Lower leg skin (tissue), 4 donors: ENCODE results near the gene MYO9B. TPM values are rescaled to one million over a fixed set of nuclear protein-coding genes. Genes with fewer than 3 reads are reported as not detected.

Experiments
- DNase-seq, 2 donors: peaks; one replicate each; pipeline ENCODE4 v3.0.0-alpha.2; 2019; ENCODE audit warnings: low spot score in 2 of 2
- H3K4me3 ChIP-seq: fragments of 200-600 bp; sonication (generic); 2 replicates; pipeline ENCODE4 v1.5.1; 2017; ENCODE audit warnings: mild to moderate bottlenecking, low read depth; ENCODE audit not compliant: poor library complexity, severe bottlenecking
- POLR2A ChIP-seq, 2 donors: fragments of 450-650 bp; IDR thresholded peaks; one replicate each; pipeline ENCODE4 v1.6.1; 2016 to 2017; ENCODE audit warnings: antibody characterized with exemption in 2 of 2, mild to moderate bottlenecking in 1 of 2, moderate library complexity in 1 of 2
- WGBS, 2 donors: methylation state at CpG; one replicate each; pipeline ENCODE4 v1.1.5; 2018; 5-methylcytosine and 5-hydroxymethylcytosine counted together
- intact Hi-C: fragments of 100-400 bp; cut with DNase I; formaldehyde crosslinking; loops from one replicate; pipeline ENCODE4 v1.15.0; 2023; ENCODE audit warnings: low total_unique reads
- total RNA-seq, 4 donors: library from RNA; depleted of rRNA; stranded (reverse); fragments of >200 nt; gene quantifications; one replicate each; pipeline ENCODE4 v1.1.0, GENCODE V29; 2016
- TF ChIP-seq, protein P1 (sequence below), 3 donors: fragments of 450-650 bp; IDR thresholded peaks; one replicate each; pipeline ENCODE4 v1.5.1; 2016; ENCODE audit warnings: antibody characterized with exemption in 3 of 3, mild to moderate bottlenecking in 3 of 3, moderate library complexity in 2 of 3

Gene MYO9B
- total RNA-seq, 4 donors from 2014 or later = 29.2 to 63.1 (median 43.5) TPM

DNA sequence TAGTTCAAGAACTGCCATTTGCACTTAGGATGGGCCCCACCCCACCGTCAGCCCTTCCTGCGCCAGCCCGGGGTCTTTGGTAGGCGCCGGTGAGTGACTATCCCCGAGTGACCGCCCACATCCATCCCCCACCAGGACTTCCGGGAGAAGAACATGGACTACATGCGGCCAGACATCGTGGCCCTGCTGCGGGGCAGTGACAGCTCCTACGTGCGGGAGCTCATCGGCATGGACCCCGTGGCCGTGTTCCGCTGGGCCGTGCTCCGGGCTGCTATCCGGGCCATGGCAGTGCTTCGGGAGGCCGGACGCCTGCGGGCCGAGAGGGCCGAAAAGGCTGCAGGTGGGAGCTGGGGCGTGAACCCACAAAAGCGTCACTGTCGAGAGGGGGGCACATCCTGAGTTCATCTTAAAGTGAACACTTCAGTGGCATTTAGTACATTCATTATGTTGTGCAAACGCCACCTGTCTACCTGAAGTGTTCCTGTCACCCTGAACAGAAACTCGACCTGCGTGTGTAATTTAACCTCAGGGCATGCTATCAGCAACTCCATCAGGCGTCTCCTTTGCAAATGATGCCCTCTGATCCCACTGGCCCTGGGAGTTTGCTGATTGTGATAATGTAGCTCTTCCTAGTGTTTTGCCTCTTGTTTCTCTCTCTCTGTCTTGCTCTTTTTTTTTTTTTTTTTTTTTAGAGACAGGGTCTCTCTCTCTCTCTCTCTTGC, 97.2 kb downstream of the MYO9B start:
- intact Hi-C loops = no loop called here

DNA sequence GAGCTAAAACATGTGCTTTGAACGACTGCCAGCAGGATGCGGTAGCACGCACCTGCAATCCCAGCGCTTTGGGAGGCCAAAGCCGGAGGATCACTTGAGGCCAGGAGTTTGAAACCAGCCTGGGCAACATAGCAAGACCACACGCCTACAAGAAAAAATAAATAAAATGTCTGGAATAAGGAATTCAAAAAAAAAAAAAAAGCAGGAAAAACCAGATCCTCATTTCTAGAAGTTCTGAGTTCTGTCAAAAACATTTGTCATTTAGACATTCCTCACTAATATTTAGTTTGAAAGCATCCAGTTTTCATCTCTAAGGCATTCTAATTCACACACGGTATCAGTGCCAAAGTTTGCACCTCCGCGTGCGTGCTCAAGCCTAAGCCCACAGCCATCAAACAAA, 102.7 kb downstream of the MYO9B start:
- TF ChIP-seq, protein P1, sequence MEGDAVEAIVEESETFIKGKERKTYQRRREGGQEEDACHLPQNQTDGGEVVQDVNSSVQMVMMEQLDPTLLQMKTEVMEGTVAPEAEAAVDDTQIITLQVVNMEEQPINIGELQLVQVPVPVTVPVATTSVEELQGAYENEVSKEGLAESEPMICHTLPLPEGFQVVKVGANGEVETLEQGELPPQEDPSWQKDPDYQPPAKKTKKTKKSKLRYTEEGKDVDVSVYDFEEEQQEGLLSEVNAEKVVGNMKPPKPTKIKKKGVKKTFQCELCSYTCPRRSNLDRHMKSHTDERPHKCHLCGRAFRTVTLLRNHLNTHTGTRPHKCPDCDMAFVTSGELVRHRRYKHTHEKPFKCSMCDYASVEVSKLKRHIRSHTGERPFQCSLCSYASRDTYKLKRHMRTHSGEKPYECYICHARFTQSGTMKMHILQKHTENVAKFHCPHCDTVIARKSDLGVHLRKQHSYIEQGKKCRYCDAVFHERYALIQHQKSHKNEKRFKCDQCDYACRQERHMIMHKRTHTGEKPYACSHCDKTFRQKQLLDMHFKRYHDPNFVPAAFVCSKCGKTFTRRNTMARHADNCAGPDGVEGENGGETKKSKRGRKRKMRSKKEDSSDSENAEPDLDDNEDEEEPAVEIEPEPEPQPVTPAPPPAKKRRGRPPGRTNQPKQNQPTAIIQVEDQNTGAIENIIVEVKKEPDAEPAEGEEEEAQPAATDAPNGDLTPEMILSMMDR (IDR thresholded peaks at IDR 0.05) = no peak
- TF ChIP-seq POLR2A (IDR thresholded peaks at IDR 0.05) = no peak
- no peak overlapping the region for H3K4me3 ChIP-seq
- 88 to 90% methylated on average over 10 of the region's 10 CpGs for WGBS, 2 donors
- no peak for DNase-seq
- intact Hi-C loops = no loop called here

More for the DNA sequence above, 97.2 kb downstream of the MYO9B start:
- H3K4me3 ChIP-seq = no peak overlapping the region
- 85 to 95% methylated on average over 24 to 25 of the region's 33 CpGs for WGBS, 2 donors
- TF ChIP-seq, protein P1 (IDR thresholded peaks at IDR 0.05) = no peak
- no peak for TF ChIP-seq POLR2A (IDR thresholded peaks at IDR 0.05)
- DNase-seq = no peak

DNA sequence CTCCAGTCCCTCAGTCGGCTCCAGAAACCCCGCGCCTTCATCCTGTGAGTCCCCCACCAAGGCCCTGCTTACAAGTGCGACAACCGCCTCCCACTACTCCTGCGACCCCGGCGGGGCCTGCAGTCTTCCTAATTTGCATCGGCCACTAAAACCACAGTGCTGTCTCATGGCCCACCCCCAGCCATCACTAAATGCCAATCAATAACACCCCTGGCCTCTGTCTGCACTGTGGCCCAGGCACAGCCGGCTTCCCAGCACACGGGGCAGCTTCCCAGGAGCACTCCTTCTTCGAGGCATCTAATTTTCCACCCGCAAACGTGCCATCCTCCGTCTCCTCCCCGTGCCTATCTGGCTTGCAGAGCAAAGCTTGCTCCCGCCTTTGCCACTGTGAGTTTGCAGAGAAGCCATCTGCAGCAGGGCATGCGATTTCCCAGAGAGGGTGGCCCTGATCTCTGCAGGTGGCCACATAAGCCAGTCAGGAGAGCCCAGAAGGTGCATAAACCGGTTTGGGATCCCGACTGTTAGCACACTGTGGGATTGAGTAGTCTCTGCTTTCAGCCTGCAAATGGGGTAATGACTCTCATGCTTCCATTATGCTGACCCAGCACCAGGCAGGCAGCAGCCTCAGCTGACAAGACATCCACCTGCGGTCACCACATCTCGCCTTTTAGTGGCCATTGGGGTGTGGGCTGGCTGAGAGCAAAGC, 105.6 kb downstream of the MYO9B start:
- no peak for DNase-seq
- 81 to 87% methylated on average over 22 of the region's 22 CpGs for WGBS, 2 donors
- no peak for TF ChIP-seq POLR2A (IDR thresholded peaks at IDR 0.05)
- TF ChIP-seq, protein P1 (IDR thresholded peaks at IDR 0.05) = no peak
- no peak overlapping the region for H3K4me3 ChIP-seq
- intact Hi-C loops = no loop called here

DNA sequence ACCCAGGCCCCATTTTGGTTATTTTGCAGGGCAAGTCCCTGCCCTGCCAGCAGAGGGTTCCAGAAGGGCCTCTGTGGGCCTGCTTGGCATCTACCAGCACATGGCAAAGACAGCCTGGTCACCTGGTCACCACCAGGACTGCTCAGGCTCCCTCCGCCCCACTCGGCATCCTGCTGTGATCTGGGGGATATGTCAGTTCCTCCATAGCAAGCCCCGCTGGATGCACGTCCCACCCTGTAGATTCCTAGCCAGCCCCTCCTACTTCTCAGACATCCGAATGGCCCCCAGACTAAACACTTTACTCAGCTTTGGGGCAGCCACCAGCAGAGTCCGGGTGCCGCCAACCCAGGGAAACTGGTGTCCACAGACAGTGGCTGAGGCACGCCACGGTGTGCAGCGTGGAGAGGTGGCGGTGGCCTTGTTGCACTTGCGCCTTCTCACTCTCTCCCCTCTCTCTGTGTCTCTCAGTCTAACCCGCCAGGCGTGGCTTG, 107.7 kb downstream of the MYO9B start:
- intact Hi-C loops = no loop called here
- no peak overlapping the region for H3K4me3 ChIP-seq
- DNase-seq = no peak
- no peak for TF ChIP-seq POLR2A (IDR thresholded peaks at IDR 0.05)
- TF ChIP-seq, protein P1 (IDR thresholded peaks at IDR 0.05) = no peak
- 81 to 86% methylated on average over 14 of the region's 14 CpGs for WGBS, 2 donors

DNA sequence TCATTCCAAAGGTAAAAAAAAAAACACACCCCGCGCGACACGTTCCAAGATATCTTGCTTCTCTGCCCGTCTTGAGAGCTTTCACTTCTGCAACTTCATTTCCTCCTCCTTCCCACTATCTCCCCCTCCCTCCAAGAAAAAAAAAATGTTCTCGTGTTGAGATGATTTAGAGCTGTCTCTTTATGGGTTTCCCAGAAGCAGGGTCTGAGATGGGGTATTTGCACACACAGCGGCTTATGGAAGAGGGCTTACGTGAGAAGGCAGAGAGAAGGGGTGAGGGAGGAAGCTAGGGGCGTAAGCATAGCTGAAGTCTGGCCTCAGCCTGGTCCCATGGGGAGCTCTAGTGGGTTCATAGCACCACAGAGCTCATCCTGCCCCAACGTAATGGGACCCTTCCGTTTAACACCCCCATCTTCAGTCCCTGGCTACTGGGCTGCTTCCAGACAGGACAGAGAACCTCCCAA, 108.3 kb downstream of the MYO9B start:
- no peak overlapping the region for H3K4me3 ChIP-seq
- WGBS, 2 donors = 78 to 79% methylated on average over 11 of the region's 11 CpGs
- no peak for TF ChIP-seq POLR2A (IDR thresholded peaks at IDR 0.05)
- TF ChIP-seq, protein P1 (IDR thresholded peaks at IDR 0.05) = no peak
- intact Hi-C loops = no loop called here
- DNase-seq = no peak
